ENCODE data around the gene RAB3B.
A peak's percentile ranks its signal among the peaks of the same experiment; 100 is the strongest.

RAB3B gene

GRCh38 chr1:51956528-51957509 lies 33.7 kb downstream of the RAB3B start:
- DNase-seq (ENCODE audit: low read depth in 2 of 2) = no peak

- DNase-seq (ENCODE audit: low read depth in 2 of 2) = no peak
Observed at GRCh38 chr1:51955797-51956527, 34.5 kb downstream of the RAB3B start.

GRCh38 chr1:51954783-51955182 lies 35.7 kb downstream of the RAB3B start:
- no peak for DNase-seq (ENCODE audit: low read depth in 2 of 2)

GRCh38 chr1:51953079-51953478 lies 37.4 kb downstream of the RAB3B start:
- DNase-seq (ENCODE audit: low read depth in 2 of 2) = no peak

GRCh38 chr1:51952638-51953037 lies 37.9 kb downstream of the RAB3B start:
- DNase-seq (ENCODE audit: low read depth in 2 of 2) = no peak

GRCh38 chr1:51950701-51951100 lies 39.8 kb downstream of the RAB3B start:
- DNase-seq (ENCODE audit: low read depth in 2 of 2) = no peak

GRCh38 chr1:51949014-51949702 lies 41.3 kb downstream of the RAB3B start:
- DNase-seq (ENCODE audit: low read depth in 2 of 2) = no peak

- no peak for DNase-seq (ENCODE audit: low read depth in 2 of 2)
Observed at GRCh38 chr1:51948491-51948915, 42.0 kb downstream of the RAB3B start.

- no peak for DNase-seq (ENCODE audit: low read depth in 2 of 2)
Observed at GRCh38 chr1:51946300-51946699, 44.2 kb downstream of the RAB3B start.

GRCh38 chr1:51945591-51945990 lies 44.9 kb downstream of the RAB3B start:
- DNase-seq (ENCODE audit: low read depth in 2 of 2) = no peak

- DNase-seq (ENCODE audit: low read depth in 2 of 2) = no peak
Observed at GRCh38 chr1:51942281-51942680, 48.2 kb downstream of the RAB3B start.

GRCh38 chr1:51941528-51941927 lies 49.0 kb downstream of the RAB3B start:
- no peak for DNase-seq (ENCODE audit: low read depth in 2 of 2)

- DNase-seq (ENCODE audit: low read depth in 2 of 2) = no peak
Observed at GRCh38 chr1:51937112-51937511, 53.4 kb downstream of the RAB3B start.

- DNase-seq (ENCODE audit: low read depth in 2 of 2) = no peak
Observed at GRCh38 chr1:51936531-51936930, 54.0 kb downstream of the RAB3B start.

GRCh38 chr1:51933344-51933743 lies 57.2 kb downstream of the RAB3B start:
- no peak for DNase-seq (ENCODE audit: low read depth in 2 of 2)

GRCh38 chr1:51930329-51930728 lies 60.2 kb downstream of the RAB3B start:
- DNase-seq (ENCODE audit: low read depth in 2 of 2) = no peak

GRCh38 chr1:51928896-51929295 lies 61.6 kb downstream of the RAB3B start:
- no peak for DNase-seq (ENCODE audit: low read depth in 2 of 2)

GRCh38 chr1:51927029-51927428 lies 63.5 kb downstream of the RAB3B start:
- no peak for DNase-seq (ENCODE audit: low read depth in 2 of 2)

- DNase-seq (ENCODE audit: low read depth in 2 of 2) = no peak
Observed at GRCh38 chr1:51926171-51926812, 64.2 kb downstream of the RAB3B start.

GRCh38 chr1:51924455-51924854 lies 66.0 kb downstream of the RAB3B start:
- DNase-seq (ENCODE audit: low read depth in 2 of 2) = peak in 1 of 2 donors; percentile 11

GRCh38 chr1:51922040-51922439 lies 68.5 kb downstream of the RAB3B start:
- DNase-seq (ENCODE audit: low read depth in 2 of 2) = no peak

GRCh38 chr1:51920130-51920529 lies 70.4 kb downstream of the RAB3B start:
- DNase-seq (ENCODE audit: low read depth in 2 of 2) = no peak

Data from activated CD4-positive, alpha-beta T cell treated with anti-CD3 and anti-CD28 coated beads for 24 hours (primary cell).